ENCODE measurements around the gene EFR3B. TPM values are rescaled to one million over a fixed set of nuclear protein-coding genes. Genes with fewer than 3 reads are reported as not detected.

The EFR3B gene
- 0.04 TPM for total RNA-seq (2013)
- polyA plus RNA-seq (not detected), polyA minus RNA-seq (under 0.01 TPM in 1 of 2 replicates, not detected in the other), total RNA-seq (0.12 to 9.8 (median 0.58) reads per million in 11 experiments)

- peaks cover 18 to 20% of the 10 kb centered on the region in 2 donors for H3K4me1 ChIP-seq (ENCODE audit: control insufficient read depth in 1 of 2, insufficient read depth in 2 of 2, low read length in 2 of 2)
- peak within 1 kb of the TSS; percentile 47 for H3K9ac ChIP-seq (ENCODE audit: insufficient read depth, low read length, poor library complexity, severe bottlenecking)
- Mint-ChIP-seq H3K4me1 (peaks cover 24% of the 10 kb centered on the region), H3K27me3 (ENCODE audit: low read depth in 3 of 3) (peaks cover 53 to 73% (median 58%) of the 10 kb centered on the region in 3 donors), H3K4me3 (peak within 1 kb of the TSS; percentile 77 to 92), H3K36me3 (peaks cover 0 to 6% of the 10 kb centered on the region in 2 donors), H3K27ac (peak within 1 kb of the TSS in 3 of 7 donors; percentile 31 to 54 (median 54)), H3K9me3 (peaks cover 0 to 15% (median 0%) of the 10 kb centered on the region in 7 donors)
- H4K20me1 ChIP-seq (ENCODE audit: insufficient read depth, low read length): no peaks in the 10 kb centered on the region
- intact Hi-C loops (cut with micrococcal nuclease): loop anchor here (5.0 to 10.0 kb wide), 4 partner anchors 65 to 247 kb away; partner anchors contain the start of genes CENPO (in 1 of the 2), DNAJC27 (in 1 of the 2) and PTRHD1 (in 1 of the 2)
- peak within 1 kb of the TSS; percentile 99 for H3K4me2 ChIP-seq (replicated peaks; ENCODE audit: extremely low read depth, low read length, poor library complexity, severe bottlenecking)
- no peak within 1 kb of the TSS for H3K27ac ChIP-seq (ENCODE audit: low read depth in 1 of 2, low read length in 2 of 2)
- no peaks in the 10 kb centered on the region for H3K79me2 ChIP-seq (ENCODE audit: insufficient read depth, low read length)
- H3K36me3 ChIP-seq (replicated peaks in 1 of 2; ENCODE audit: control insufficient read depth in 1 of 2, insufficient read depth in 2 of 2, low read length in 2 of 2): no peaks in the 10 kb centered on the region
- peaks cover 28 to 52% of the 10 kb centered on the region in 2 donors for H3K27me3 ChIP-seq (ENCODE audit: control insufficient read depth in 2 of 2, insufficient read depth in 2 of 2, low read length in 2 of 2)
- no peak for TF ChIP-seq CTCF (IDR thresholded peaks at IDR 0.05)
- H2AFZ ChIP-seq (ENCODE audit: insufficient read depth, low read depth, low read length, poor library complexity, severe bottlenecking): peak within 1 kb of the TSS; percentile 84
- peaks cover 0 to 6% of the 10 kb centered on the region in 2 donors for H3K9me3 ChIP-seq (replicated peaks in 1 of 2; ENCODE audit: control insufficient read depth in 1 of 2, insufficient read depth in 1 of 2, low read length in 2 of 2)
- 0% methylated on average over 46 of the region's 54 CpGs for WGBS (ENCODE audit: insufficient coverage)
- H3K4me3 ChIP-seq (replicated peaks in 1 of 3; ENCODE audit: low read depth in 2 of 3, low read length in 3 of 3): peak within 1 kb of the TSS; percentile 38 to 81 (median 40)
- peak; percentile 90 to 92 (median 91) for DNase-seq
Measured at GRCh38 chr2:25041928-25042320, at the start of gene EFR3B. TSS of gene EFR3B (plus strand) at chr2:25042076. CDS start at chr2:25042313, 237 bp downstream.

- no peaks in the 10 kb centered on the region for H3K36me3 Mint-ChIP-seq
- no peak for TF ChIP-seq CTCF (IDR thresholded peaks at IDR 0.05)
- WGBS (ENCODE audit: insufficient coverage): 56% methylated on average over 5 of the region's 6 CpGs
- Histone ChIP-seq H3K79me2 (ENCODE audit: insufficient read depth, low read length) (no peaks in the 10 kb centered on the region), H3K9me3 (replicated peaks in 1 of 2; ENCODE audit: control insufficient read depth in 1 of 2, insufficient read depth in 1 of 2, low read length in 2 of 2) (no peaks in the 10 kb centered on the region), H3K27me3 (ENCODE audit: control insufficient read depth in 2 of 2, insufficient read depth in 2 of 2, low read length in 2 of 2) (peaks cover 0 to 3% of the 10 kb centered on the region in 2 donors), H3K4me2 (replicated peaks; ENCODE audit: extremely low read depth, low read length, poor library complexity, severe bottlenecking) (no peak overlapping the region), H3K27ac (ENCODE audit: low read depth in 1 of 2, low read length in 2 of 2) (no peak overlapping the region), H2AFZ (ENCODE audit: insufficient read depth, low read depth, low read length, poor library complexity, severe bottlenecking) (no peak overlapping the region), H4K20me1 (ENCODE audit: insufficient read depth, low read length) (no peaks in the 10 kb centered on the region), H3K4me3 (replicated peaks in 1 of 3; ENCODE audit: low read depth in 2 of 3, low read length in 3 of 3) (no peak overlapping the region), H3K36me3 (replicated peaks in 1 of 2; ENCODE audit: control insufficient read depth in 1 of 2, insufficient read depth in 2 of 2, low read length in 2 of 2) (no peaks in the 10 kb centered on the region), H3K4me1 (ENCODE audit: control insufficient read depth in 1 of 2, insufficient read depth in 2 of 2, low read length in 2 of 2) (no peaks in the 10 kb centered on the region), H3K9ac (ENCODE audit: insufficient read depth, low read length, poor library complexity, severe bottlenecking) (no peak overlapping the region)
- H3K4me1 Mint-ChIP-seq: no peaks in the 10 kb centered on the region
- peak overlapping the region in 1 of 7 donors; percentile 4 for H3K27ac Mint-ChIP-seq
- peaks cover 0 to 4% (median 0%) of the 10 kb centered on the region in 7 donors for H3K9me3 Mint-ChIP-seq
- intact Hi-C loops (cut with micrococcal nuclease): no loop called here
- no peak overlapping the region for H3K4me3 Mint-ChIP-seq
- H3K27me3 Mint-ChIP-seq (ENCODE audit: low read depth in 3 of 3): peaks cover 1 to 10% (median 3%) of the 10 kb centered on the region in 3 donors
- DNase-seq: no peak
Measured at GRCh38 chr2:24993406-24994145, 48.3 kb upstream of the EFR3B start.
